ENCODE data around the gene PRR5L.

DNA sequence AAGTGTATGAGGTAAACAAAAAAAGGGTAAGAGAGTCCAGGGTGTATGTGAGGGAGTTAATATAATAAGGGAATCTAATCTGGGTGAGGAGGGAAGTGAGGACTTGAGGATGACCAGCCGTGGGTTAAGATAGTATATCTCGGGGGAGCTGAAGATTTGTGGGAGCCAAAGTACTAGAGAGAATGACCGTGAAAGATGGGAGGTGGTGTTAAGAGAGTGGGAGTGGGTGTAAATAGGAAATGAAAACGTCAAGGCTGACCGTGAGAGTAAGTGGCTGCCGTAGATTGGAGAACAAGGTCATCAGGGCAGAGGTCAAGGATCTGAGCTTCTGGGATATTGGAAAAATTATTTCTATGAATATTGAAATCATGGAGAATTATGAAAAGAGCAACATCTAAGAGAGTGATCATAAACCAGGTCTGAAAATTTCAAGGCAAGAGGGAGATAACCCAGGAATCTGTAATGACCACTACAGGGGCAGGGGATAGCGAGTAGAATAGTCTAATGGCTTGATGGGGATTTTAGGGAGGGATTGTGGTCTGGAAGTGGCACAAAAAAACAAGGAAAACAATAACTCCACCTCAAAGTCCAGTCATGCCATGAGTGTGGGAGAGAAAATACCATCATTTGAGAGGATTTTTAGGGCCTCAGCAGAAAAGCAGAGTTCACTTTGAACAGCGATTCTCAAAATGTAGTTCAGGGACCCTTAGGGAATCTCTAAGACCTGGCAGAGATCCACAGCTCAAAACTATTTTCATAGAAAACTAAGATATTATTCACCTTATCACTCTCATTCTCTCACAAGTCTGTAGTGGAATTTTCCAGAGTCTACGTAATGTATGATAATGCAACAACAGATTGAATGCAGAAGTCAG, 72.0 kb downstream of the PRR5L start:
- TF ChIP-seq POLR2A (IDR thresholded peaks at IDR 0.05; ENCODE audit: low read length): no peak
- TF ChIP-seq GATA1 (IDR thresholded peaks at IDR 0.05; ENCODE audit: low read depth, low read length): no peak

Measured in erythroblast (primary cell).